Neuronal stem cell (in vitro differentiated cells): Measurements from ENCODE around the gene MASP2.
A peak's percentile ranks its signal among the peaks of the same experiment; 100 is the strongest.

Experiments used
- DNase-seq: peaks from one replicate; pipeline ENCODE4 v3.0.0-alpha.2; 2013; ENCODE audit warnings: low spot score
- H2AFZ ChIP-seq: one replicate; pipeline ENCODE4 v1.6.1; 2013; ENCODE audit warnings: mild to moderate bottlenecking, low read length, inconsistent platforms
- H2AK5ac ChIP-seq: 2 replicates; pipeline ENCODE4 v1.6.1; 2013; ENCODE audit warnings: low read depth, mild to moderate bottlenecking, inconsistent platforms, low read length, moderate library complexity, mixed read lengths
- H2BK120ac ChIP-seq: 2 replicates; pipeline ENCODE4 v1.6.1; 2013; ENCODE audit warnings: low read depth, mild to moderate bottlenecking, inconsistent platforms, low read length, moderate library complexity, mixed read lengths
- H2BK12ac ChIP-seq: one replicate; pipeline ENCODE4 v1.6.1; 2013; ENCODE audit warnings: low read length, inconsistent platforms
- H2BK15ac ChIP-seq: 2 replicates; pipeline ENCODE4 v1.6.1; 2013; ENCODE audit warnings: mild to moderate bottlenecking, low read length, inconsistent platforms, mixed read lengths
- H2BK5ac ChIP-seq: one replicate; pipeline ENCODE4 v1.6.1; 2013; ENCODE audit warnings: inconsistent platforms, mild to moderate bottlenecking, low read length, moderate library complexity
- H3K14ac ChIP-seq: one replicate; pipeline ENCODE4 v1.6.1; 2013; ENCODE audit warnings: low read length, inconsistent platforms
- H3K18ac ChIP-seq: 2 replicates; pipeline ENCODE4 v1.6.1; 2013; ENCODE audit warnings: low read length, inconsistent platforms
- H3K23ac ChIP-seq: 2 replicates; pipeline ENCODE4 v1.6.1; 2013; ENCODE audit warnings: low read depth, mild to moderate bottlenecking, mixed read lengths, low read length, inconsistent platforms; ENCODE audit not compliant: poor library complexity
- H3K27ac ChIP-seq: replicated peaks from 3 replicates; pipeline ENCODE4 v1.5.1; 2013; ENCODE audit warnings: low read length, inconsistent platforms
- H3K27me3 ChIP-seq, 3 experiments: 2 replicates each; pipeline ENCODE4 v1.6.1; 2013; ENCODE audit warnings: low read length in 3 of 3, mild to moderate bottlenecking in 2 of 3, inconsistent platforms in 1 of 3, low read depth in 1 of 3, mixed read lengths in 1 of 3, moderate library complexity in 1 of 3; ENCODE audit not compliant: control insufficient read depth in 3 of 3, insufficient read depth in 3 of 3
- H3K36me3 ChIP-seq, 2 donors: replicated peaks in 1 of 2; 2 replicates each; pipeline ENCODE4 v1.6.1; 2013; ENCODE audit warnings: low read length in 2 of 2; ENCODE audit not compliant: control insufficient read depth in 2 of 2, insufficient read depth in 2 of 2
- H3K4ac ChIP-seq: 2 replicates; pipeline ENCODE4 v1.6.1; 2013; ENCODE audit warnings: inconsistent platforms, mild to moderate bottlenecking, low read length, moderate library complexity
- H3K4me1 ChIP-seq, 2 donors: 1 replicate in 1 of 2; 2 replicates in 1 of 2; pipeline ENCODE4 v1.6.1; 2013; ENCODE audit warnings: low read length in 2 of 2, low read depth in 1 of 2; ENCODE audit not compliant: control insufficient read depth in 2 of 2, insufficient read depth in 1 of 2
- H3K4me2 ChIP-seq: one replicate; pipeline ENCODE4 v1.6.1; 2013; ENCODE audit warnings: mild to moderate bottlenecking, low read length, inconsistent platforms; ENCODE audit not compliant: insufficient read depth, poor library complexity, severe bottlenecking
- H3K4me3 ChIP-seq, 2 donors: 2 replicates each; pipeline ENCODE4 v1.5.1; 2013; ENCODE audit warnings: low read length in 2 of 2, mild to moderate bottlenecking in 2 of 2, inconsistent platforms in 1 of 2, moderate library complexity in 1 of 2
- H3K79me1 ChIP-seq: one replicate; pipeline ENCODE4 v1.6.1; 2013; ENCODE audit warnings: low read depth, mild to moderate bottlenecking, inconsistent platforms, low read length, moderate library complexity
- H3K9ac ChIP-seq: one replicate; pipeline ENCODE4 v1.6.1; 2013; ENCODE audit warnings: mild to moderate bottlenecking, low read depth, low read length, inconsistent platforms; ENCODE audit not compliant: poor library complexity
- H3K9me3 ChIP-seq, 2 donors: replicated peaks in 1 of 2; 2 replicates each; pipeline versions ENCODE3 to v1.6.1; 2013; ENCODE audit warnings: low read length in 2 of 2, mild to moderate bottlenecking in 2 of 2, inconsistent platforms in 1 of 2, low read depth in 1 of 2, mixed read lengths in 1 of 2, moderate library complexity in 1 of 2; ENCODE audit not compliant: control insufficient read depth in 2 of 2, insufficient read depth in 1 of 2
- H4K8ac ChIP-seq: one replicate; pipeline ENCODE4 v1.6.1; 2013; ENCODE audit warnings: low read depth, mild to moderate bottlenecking, inconsistent platforms, low read length, moderate library complexity
- H4K91ac ChIP-seq: one replicate; pipeline ENCODE4 v1.6.1; 2013; ENCODE audit warnings: low read length, low read depth, mild to moderate bottlenecking, inconsistent platforms; ENCODE audit not compliant: poor library complexity
- WGBS, 2 donors: extraction: QIAGEN DNeasy Blood & Tissue Kit; methylation state at CpG; one replicate each; pipeline ENCODE4 v1.1.7; 2013; ENCODE audit warnings: missing lambda C conversion rate in 2 of 2, mixed read lengths in 1 of 2; ENCODE audit not compliant: insufficient read length in 2 of 2, insufficient replicate concordance in 1 of 2; ENCODE audit errors: extremely low coverage in 2 of 2; 5-methylcytosine and 5-hydroxymethylcytosine counted together

Gene MASP2

GRCh38 chr1:10978719-10979118 is 68.3 kb downstream of the MASP2 start:
- no CpG with 5 or more reads among the region's 4 CpGs for WGBS, 2 donors
- no peak overlapping the region for H4K91ac ChIP-seq
- no peak overlapping the region for H3K23ac ChIP-seq
- no peaks in the 10 kb centered on the region for H3K27me3 ChIP-seq
- H3K4me1 ChIP-seq = peaks cover 30 to 31% of the 10 kb centered on the region in 2 donors
- H2AFZ ChIP-seq = no peak overlapping the region
- H2BK120ac ChIP-seq = no peak overlapping the region
- no peak overlapping the region for H3K4ac ChIP-seq
- no peak overlapping the region for H4K8ac ChIP-seq
- no peaks in the 10 kb centered on the region for H3K79me1 ChIP-seq
- no peak overlapping the region for H3K9ac ChIP-seq
- peak overlapping the region; percentile 55 for H3K18ac ChIP-seq
- H2BK5ac ChIP-seq = no peak overlapping the region
- no peak overlapping the region for H3K14ac ChIP-seq
- H3K9me3 ChIP-seq = peaks cover 0 to 9% of the 10 kb centered on the region in 2 donors
- DNase-seq = no peak
- H3K4me3 ChIP-seq = no peak overlapping the region
- no peak overlapping the region for H3K27ac ChIP-seq
- H3K36me3 ChIP-seq = no peaks in the 10 kb centered on the region
- no peak overlapping the region for H2BK12ac ChIP-seq
- H2AK5ac ChIP-seq = no peak overlapping the region
- H2BK15ac ChIP-seq = no peak overlapping the region
- H3K4me2 ChIP-seq = no peak overlapping the region
